Hepatocyte (in vitro differentiated cells): ENCODE measurements around the gene IGFALS.

ENCODE experiments used
- EZH2 ChIP-seq: fragments of 200-600 bp; sonication (generic); IDR thresholded peaks from 2 replicates; pipeline ENCODE4 v1.6.1; 2016; ENCODE audit warnings: antibody characterized with exemption, mild to moderate bottlenecking, borderline replicate concordance
- EZH2phosphoT487 ChIP-seq: fragments of 200-600 bp; sonication (generic); IDR thresholded peaks from one replicate; pipeline ENCODE4 v1.6.1; 2018; ENCODE audit warnings: antibody characterized with exemption, mild to moderate bottlenecking, low read depth, moderate library complexity; ENCODE audit not compliant: unreplicated experiment, severe bottlenecking
- TF ChIP-seq, protein P1 (sequence below): fragments of 200-600 bp; sonication (generic); IDR thresholded peaks from 2 replicates; pipeline ENCODE4 v1.5.1; 2016; ENCODE audit warnings: antibody characterized with exemption, mild to moderate bottlenecking; ENCODE audit not compliant: poor library complexity

DNA sequence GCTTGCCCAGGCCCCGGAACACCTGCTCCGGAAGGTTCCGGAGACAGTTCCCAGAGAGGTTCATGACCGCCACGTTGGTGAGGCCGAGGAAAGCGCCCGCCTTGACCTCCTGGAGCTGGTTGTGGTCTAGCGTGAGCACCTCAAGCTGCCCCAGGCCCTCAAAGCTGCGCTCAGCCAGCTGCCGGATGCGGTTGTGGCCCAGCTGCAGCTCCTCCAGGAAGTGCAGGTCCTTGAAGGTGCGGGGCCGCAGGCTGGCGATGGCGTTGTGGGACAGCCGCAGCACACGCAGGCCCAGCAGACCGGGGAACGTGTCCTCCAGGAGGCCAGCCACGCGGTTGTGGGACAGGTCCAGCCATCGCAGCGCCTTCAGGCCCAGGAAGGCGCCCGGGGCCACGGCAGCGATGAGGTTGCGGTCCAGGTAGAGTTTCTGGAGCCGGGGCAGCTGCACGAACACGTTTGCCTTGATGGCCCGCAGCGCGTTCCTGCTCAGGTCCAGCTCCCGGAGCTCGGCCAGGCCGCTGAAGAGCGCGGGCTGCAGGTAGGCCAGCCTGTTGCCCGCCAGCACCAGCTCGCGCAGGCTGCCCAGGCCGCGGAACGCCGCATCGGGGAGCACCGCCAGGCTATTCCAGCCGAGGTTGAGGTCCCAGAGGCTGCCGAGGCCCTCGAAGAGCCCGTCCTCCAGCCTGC, 2.1 kb downstream of the IGFALS start:
- TF ChIP-seq, protein P1, sequence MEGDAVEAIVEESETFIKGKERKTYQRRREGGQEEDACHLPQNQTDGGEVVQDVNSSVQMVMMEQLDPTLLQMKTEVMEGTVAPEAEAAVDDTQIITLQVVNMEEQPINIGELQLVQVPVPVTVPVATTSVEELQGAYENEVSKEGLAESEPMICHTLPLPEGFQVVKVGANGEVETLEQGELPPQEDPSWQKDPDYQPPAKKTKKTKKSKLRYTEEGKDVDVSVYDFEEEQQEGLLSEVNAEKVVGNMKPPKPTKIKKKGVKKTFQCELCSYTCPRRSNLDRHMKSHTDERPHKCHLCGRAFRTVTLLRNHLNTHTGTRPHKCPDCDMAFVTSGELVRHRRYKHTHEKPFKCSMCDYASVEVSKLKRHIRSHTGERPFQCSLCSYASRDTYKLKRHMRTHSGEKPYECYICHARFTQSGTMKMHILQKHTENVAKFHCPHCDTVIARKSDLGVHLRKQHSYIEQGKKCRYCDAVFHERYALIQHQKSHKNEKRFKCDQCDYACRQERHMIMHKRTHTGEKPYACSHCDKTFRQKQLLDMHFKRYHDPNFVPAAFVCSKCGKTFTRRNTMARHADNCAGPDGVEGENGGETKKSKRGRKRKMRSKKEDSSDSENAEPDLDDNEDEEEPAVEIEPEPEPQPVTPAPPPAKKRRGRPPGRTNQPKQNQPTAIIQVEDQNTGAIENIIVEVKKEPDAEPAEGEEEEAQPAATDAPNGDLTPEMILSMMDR, result no peak
- TF ChIP-seq EZH2phosphoT487 (no peak), EZH2 (no peak)
